ENCODE data around the gene CDK3.

The CDK3 gene

GRCh38 chr17:75976175-75976848, 24.3 kb upstream of the CDK3 start:
- Histone ChIP-seq H3K36me3 (ENCODE audit: insufficient read depth, low read depth, low read length) (peaks cover 15% of the 10 kb centered on the region), H3K27ac (ENCODE audit: low read length) (no peak overlapping the region), H3K9me3 (ENCODE audit: insufficient read depth, low read depth, low read length) (no peaks in the 10 kb centered on the region), H3K9ac (ENCODE audit: low read depth, low read length) (no peak overlapping the region; the same call in 1 of the 2 replicates), H3K4me3 (ENCODE audit: low read length) (no peak overlapping the region), H3K4me1 (ENCODE audit: insufficient read depth, low read length) (peaks cover 7% of the 10 kb centered on the region; the same call in 1 of the 2 replicates), H3K27me3 (ENCODE audit: insufficient read depth, low read length) (no peaks in the 10 kb centered on the region)

- Histone ChIP-seq H3K9ac (ENCODE audit: low read depth, low read length) (peak within 1 kb of the TSS; percentile 94), H3K4me1 (ENCODE audit: insufficient read depth, low read length) (peaks cover 21% of the 10 kb centered on the region; the same call in 1 of the 2 replicates), H3K36me3 (ENCODE audit: insufficient read depth, low read depth, low read length) (peaks cover 5% of the 10 kb centered on the region), H3K27ac (ENCODE audit: low read length) (peak within 1 kb of the TSS; percentile 64), H3K27me3 (ENCODE audit: insufficient read depth, low read length) (no peaks in the 10 kb centered on the region), H3K9me3 (ENCODE audit: insufficient read depth, low read depth, low read length) (no peaks in the 10 kb centered on the region), H3K4me3 (ENCODE audit: low read length) (peak within 1 kb of the TSS; percentile 94)
These were observed 21.5 kb upstream of the CDK3 start, which contains the start of the genes ACOX1 and TEN1 for GRCh38 chr17:75978938-75979704. Gene ACOX1 (minus strand): TSS chr17:75979166. CDS start chr17:75979073, 93 bp downstream. Gene TEN1 (plus strand): TSS chr17:75979240. CDS start chr17:75986193, 6,953 bp downstream.

- H3K9ac ChIP-seq (ENCODE audit: low read depth, low read length): peak overlapping the region; percentile 94; the same call in 1 of the 2 replicates
- H3K9me3 ChIP-seq (ENCODE audit: insufficient read depth, low read depth, low read length): no peaks in the 10 kb centered on the region
- H3K27ac ChIP-seq (ENCODE audit: low read length): peak overlapping the region; percentile 64
- H3K4me1 ChIP-seq (ENCODE audit: insufficient read depth, low read length): peaks cover 28% of the 10 kb centered on the region
- H3K36me3 ChIP-seq (ENCODE audit: insufficient read depth, low read depth, low read length): no peaks in the 10 kb centered on the region
- peak overlapping the region; percentile 94 for H3K4me3 ChIP-seq (ENCODE audit: low read length)
- H3K27me3 ChIP-seq (ENCODE audit: insufficient read depth, low read length): no peaks in the 10 kb centered on the region
These were observed 20.9 kb upstream of the CDK3 start for GRCh38 chr17:75979705-75980187.

- no peaks in the 10 kb centered on the region for H3K9me3 ChIP-seq (ENCODE audit: insufficient read depth, low read depth, low read length)
- H3K4me1 ChIP-seq (ENCODE audit: insufficient read depth, low read length): peaks cover 29% of the 10 kb centered on the region
These were observed 20.3 kb upstream of the CDK3 start for GRCh38 chr17:75980188-75981018.

GRCh38 chr17:75981019-75981615, 19.5 kb upstream of the CDK3 start:
- Histone ChIP-seq H3K4me1 (ENCODE audit: insufficient read depth, low read length) (peaks cover 29% of the 10 kb centered on the region), H3K9ac (ENCODE audit: low read depth, low read length) (peak overlapping the region; percentile 94; the same call in 1 of the 2 replicates), H3K4me3 (ENCODE audit: low read length) (no peak overlapping the region; the same call in 1 of the 2 replicates), H3K9me3 (ENCODE audit: insufficient read depth, low read depth, low read length) (no peaks in the 10 kb centered on the region), H3K36me3 (ENCODE audit: insufficient read depth, low read depth, low read length) (no peaks in the 10 kb centered on the region), H3K27me3 (ENCODE audit: insufficient read depth, low read length) (no peaks in the 10 kb centered on the region), H3K27ac (ENCODE audit: low read length) (no peak overlapping the region)

More at GRCh38 chr17:75980188-75981018, 20.3 kb upstream of the CDK3 start:
- H3K27me3 ChIP-seq (ENCODE audit: insufficient read depth, low read length): no peaks in the 10 kb centered on the region
- no peaks in the 10 kb centered on the region for H3K36me3 ChIP-seq (ENCODE audit: insufficient read depth, low read depth, low read length)
- H3K27ac ChIP-seq (ENCODE audit: low read length): peak overlapping the region; percentile 64
- peak overlapping the region; percentile 94; the same call in 1 of the 2 replicates for H3K9ac ChIP-seq (ENCODE audit: low read depth, low read length)
- H3K4me3 ChIP-seq (ENCODE audit: low read length): peak overlapping the region; percentile 94

GRCh38 chr17:75983501-75984181, 17.0 kb upstream of the CDK3 start:
- H3K4me3 ChIP-seq (ENCODE audit: low read length): peak overlapping the region; percentile 49
- no peaks in the 10 kb centered on the region for H3K9me3 ChIP-seq (ENCODE audit: insufficient read depth, low read depth, low read length)
- H3K27ac ChIP-seq (ENCODE audit: low read length): peak overlapping the region; percentile 19
- H3K27me3 ChIP-seq (ENCODE audit: insufficient read depth, low read length): no peaks in the 10 kb centered on the region
- H3K36me3 ChIP-seq (ENCODE audit: insufficient read depth, low read depth, low read length): peaks cover 8% of the 10 kb centered on the region; the same call in 1 of the 2 replicates
- peaks cover 29% of the 10 kb centered on the region for H3K4me1 ChIP-seq (ENCODE audit: insufficient read depth, low read length)
- peak overlapping the region; percentile 28; the same call in 1 of the 2 replicates for H3K9ac ChIP-seq (ENCODE audit: low read depth, low read length)

GRCh38 chr17:75985986-75986385, 14.7 kb upstream of the CDK3 start:
- peaks cover 24% of the 10 kb centered on the region for H3K4me1 ChIP-seq (ENCODE audit: insufficient read depth, low read length)
- peaks cover 12% of the 10 kb centered on the region; the same call in 1 of the 2 replicates for H3K36me3 ChIP-seq (ENCODE audit: insufficient read depth, low read depth, low read length)
- H3K9me3 ChIP-seq (ENCODE audit: insufficient read depth, low read depth, low read length): no peaks in the 10 kb centered on the region
- H3K9ac ChIP-seq (ENCODE audit: low read depth, low read length): no peak overlapping the region
- H3K4me3 ChIP-seq (ENCODE audit: low read length): no peak overlapping the region
- no peak overlapping the region for H3K27ac ChIP-seq (ENCODE audit: low read length)
- no peaks in the 10 kb centered on the region for H3K27me3 ChIP-seq (ENCODE audit: insufficient read depth, low read length)

- Histone ChIP-seq H3K27me3 (ENCODE audit: insufficient read depth, low read length) (no peaks in the 10 kb centered on the region), H3K9me3 (ENCODE audit: insufficient read depth, low read depth, low read length) (no peaks in the 10 kb centered on the region), H3K4me3 (ENCODE audit: low read length) (no peak overlapping the region), H3K4me1 (ENCODE audit: insufficient read depth, low read length) (peaks cover 19% of the 10 kb centered on the region), H3K36me3 (ENCODE audit: insufficient read depth, low read depth, low read length) (peaks cover 22% of the 10 kb centered on the region), H3K27ac (ENCODE audit: low read length) (no peak overlapping the region), H3K9ac (ENCODE audit: low read depth, low read length) (no peak overlapping the region)
These were observed 13.6 kb upstream of the CDK3 start for GRCh38 chr17:75987041-75987440.

- Histone ChIP-seq H3K27ac (ENCODE audit: low read length) (no peak overlapping the region), H3K4me3 (ENCODE audit: low read length) (no peak overlapping the region), H3K9me3 (ENCODE audit: insufficient read depth, low read depth, low read length) (no peaks in the 10 kb centered on the region), H3K27me3 (ENCODE audit: insufficient read depth, low read length) (no peaks in the 10 kb centered on the region), H3K9ac (ENCODE audit: low read depth, low read length) (no peak overlapping the region), H3K4me1 (ENCODE audit: insufficient read depth, low read length) (no peaks in the 10 kb centered on the region), H3K36me3 (ENCODE audit: insufficient read depth, low read depth, low read length) (peaks cover 35% of the 10 kb centered on the region)
These were observed 9.3 kb upstream of the CDK3 start for GRCh38 chr17:75991396-75991795.

GRCh38 chr17:75994802-75995370, 5.8 kb upstream of the CDK3 start:
- no peak overlapping the region for H3K27ac ChIP-seq (ENCODE audit: low read length)
- no peaks in the 10 kb centered on the region for H3K9me3 ChIP-seq (ENCODE audit: insufficient read depth, low read depth, low read length)
- H3K9ac ChIP-seq (ENCODE audit: low read depth, low read length): no peak overlapping the region
- no peaks in the 10 kb centered on the region for H3K4me1 ChIP-seq (ENCODE audit: insufficient read depth, low read length)
- H3K4me3 ChIP-seq (ENCODE audit: low read length): no peak overlapping the region
- peaks cover 28% of the 10 kb centered on the region for H3K36me3 ChIP-seq (ENCODE audit: insufficient read depth, low read depth, low read length)
- no peaks in the 10 kb centered on the region for H3K27me3 ChIP-seq (ENCODE audit: insufficient read depth, low read length)
